ENCODE measurements around the gene EPHB1.

GRCh38 chr3:135034291-135034768 lies 239.3 kb downstream of the EPHB1 start:
- TF ChIP-seq CTCF (IDR thresholded peaks at IDR 0.05) (no peak), JUND (IDR thresholded peaks at IDR 0.05) (no peak), USF1 (IDR thresholded peaks at IDR 0.05; ENCODE audit: borderline replicate concordance, low read depth) (no peak), REST (IDR thresholded peaks at IDR 0.05; ENCODE audit: low read depth, low read length) (no peak), EP300 (IDR thresholded peaks at IDR 0.05; ENCODE audit: borderline replicate concordance in 1 of 2, low read depth in 1 of 2, low read length in 1 of 2) (no peak), PBX3 (IDR thresholded peaks at IDR 0.05) (no peak), MXI1 (IDR thresholded peaks at IDR 0.05; ENCODE audit: low read depth, low read length) (no peak), RFX5 (IDR thresholded peaks at IDR 0.05; ENCODE audit: low read length) (no peak), POLR2AphosphoS5 (IDR thresholded peaks at IDR 0.05; ENCODE audit: low read depth, low read length) (no peak), NRF1 (IDR thresholded peaks at IDR 0.05; ENCODE audit: low read depth, low read length) (no peak), MEF2A (IDR thresholded peaks at IDR 0.05; ENCODE audit: borderline replicate concordance, low read depth) (no peak), ZBTB33 (IDR thresholded peaks at IDR 0.05; ENCODE audit: borderline replicate concordance, low read depth) (no peak)
